ENCODE results near the gene CDC6.
A peak's percentile ranks its signal among the peaks of the same experiment; 100 is the strongest.

The CDC6 gene

DNA sequence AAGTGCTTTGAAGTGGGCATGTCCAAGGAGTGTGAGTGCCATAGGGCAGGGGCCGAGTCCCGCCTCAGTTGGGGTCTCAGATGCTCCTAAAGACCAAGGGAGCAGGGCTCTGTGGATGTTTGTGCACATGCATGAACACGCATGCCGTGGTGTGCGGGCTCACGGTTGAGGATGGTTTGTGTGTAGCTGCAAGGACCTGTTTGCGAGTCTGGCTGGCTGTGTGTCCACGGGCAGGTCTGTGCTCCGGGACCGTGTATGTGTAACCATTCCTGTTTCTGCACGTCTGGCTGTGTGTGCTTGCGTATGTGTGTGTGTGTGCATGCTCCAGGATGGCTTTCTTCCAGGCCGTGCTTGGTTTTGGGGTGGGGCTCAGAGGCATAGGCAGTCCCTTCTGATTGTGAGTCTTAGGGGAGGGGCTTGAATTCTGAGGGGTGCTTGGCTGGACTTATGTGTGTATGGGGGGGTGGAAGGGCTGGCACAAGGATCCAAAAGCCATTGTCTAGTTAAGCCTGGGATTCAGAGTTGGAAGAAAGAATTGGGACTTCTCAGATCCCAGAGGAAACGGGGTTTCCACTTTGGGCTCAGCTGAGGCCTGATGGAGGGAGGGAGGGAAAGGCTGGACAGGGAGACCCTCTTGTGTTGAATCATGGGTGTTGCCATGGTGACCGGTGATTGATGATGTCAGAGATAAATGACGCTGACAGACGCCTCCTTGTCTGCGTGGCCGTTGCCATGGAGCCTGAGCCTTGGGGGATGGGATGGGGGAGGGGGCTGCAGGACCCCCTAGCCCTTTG lies 62.4 kb downstream of the CDC6 start:
- DNase-seq = peak in 5 of 56 donors; percentile 13 to 64 (median 32)

DNA sequence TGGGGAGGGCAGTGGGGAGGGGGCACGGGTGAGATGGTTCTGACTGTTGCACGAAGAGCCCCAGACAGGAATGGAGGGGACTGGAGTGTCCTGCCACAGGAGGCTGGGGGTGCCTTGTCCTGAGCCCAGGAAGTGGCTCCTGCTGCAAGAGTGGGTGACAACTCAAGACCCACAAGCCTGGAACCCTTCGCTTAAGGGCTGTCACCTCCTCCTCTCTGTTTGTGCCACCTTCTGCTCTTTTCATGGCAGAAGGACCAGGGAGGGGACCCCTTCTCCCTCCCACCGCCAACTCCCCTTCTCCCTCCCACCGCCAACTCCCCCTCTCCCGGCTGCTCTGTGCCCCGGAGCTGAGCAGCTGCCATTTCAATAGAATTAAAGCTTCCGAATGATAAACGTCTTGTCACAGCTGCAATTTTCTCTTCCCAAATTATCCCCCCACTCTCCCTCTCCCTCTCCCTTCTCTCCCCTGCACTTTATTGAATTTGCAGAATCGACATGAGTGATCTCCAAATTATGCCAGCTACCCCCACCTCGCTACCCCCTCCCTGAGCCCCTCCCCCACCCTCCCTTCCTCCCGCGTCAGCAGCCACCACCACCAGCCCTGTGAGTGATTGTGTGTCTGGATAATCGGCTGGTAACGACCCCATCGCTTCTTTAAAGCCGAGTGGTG lies 63.1 kb downstream of the CDC6 start:
- DNase-seq = peak in 9 of 56 donors; percentile 22 to 51 (median 36)

DNA sequence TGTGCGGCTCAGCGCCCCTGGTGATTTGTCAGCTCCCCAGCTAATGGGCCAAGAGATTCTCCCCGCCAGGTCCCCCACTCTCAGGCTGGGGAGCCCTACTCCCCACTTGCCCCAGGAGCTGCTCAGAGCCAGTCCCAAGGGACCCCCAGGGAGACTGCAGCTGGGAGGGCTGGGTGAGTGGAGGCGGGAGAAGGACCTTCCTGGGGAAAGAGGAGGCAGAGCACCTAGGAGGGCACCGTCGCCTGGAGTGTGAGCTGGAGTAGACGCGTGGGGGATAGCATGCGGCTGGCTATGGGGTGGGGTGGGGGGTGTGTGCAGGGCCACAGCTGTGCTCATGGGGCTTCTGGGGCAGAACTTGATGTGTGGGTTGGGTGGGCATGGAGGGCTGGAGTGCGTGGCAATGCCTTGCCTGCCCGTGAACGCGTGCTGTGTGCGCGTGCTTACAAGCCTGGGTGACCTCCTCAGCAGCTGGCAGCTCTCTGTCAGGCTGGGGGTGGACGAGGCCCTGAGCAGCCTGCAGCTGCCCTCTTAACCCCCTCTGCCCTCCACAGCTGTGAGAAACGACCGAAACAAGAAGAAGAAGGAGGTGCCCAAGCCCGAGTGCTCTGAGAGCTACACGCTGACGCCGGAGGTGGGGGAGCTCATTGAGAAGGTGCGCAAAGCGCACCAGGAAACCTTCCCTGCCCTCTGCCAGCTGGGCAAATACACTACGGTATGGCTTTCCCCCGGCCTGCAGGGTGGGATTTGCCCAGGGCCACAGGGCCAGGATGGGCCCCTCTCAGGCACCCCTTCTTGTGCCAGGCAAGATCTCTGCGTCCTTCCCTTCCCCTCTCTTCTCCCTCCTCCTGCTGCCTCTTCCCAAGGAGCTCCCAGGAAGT lies 63.9 kb downstream of the CDC6 start:
- DNase-seq = peak in 1 of 56 donors; percentile 17

DNA sequence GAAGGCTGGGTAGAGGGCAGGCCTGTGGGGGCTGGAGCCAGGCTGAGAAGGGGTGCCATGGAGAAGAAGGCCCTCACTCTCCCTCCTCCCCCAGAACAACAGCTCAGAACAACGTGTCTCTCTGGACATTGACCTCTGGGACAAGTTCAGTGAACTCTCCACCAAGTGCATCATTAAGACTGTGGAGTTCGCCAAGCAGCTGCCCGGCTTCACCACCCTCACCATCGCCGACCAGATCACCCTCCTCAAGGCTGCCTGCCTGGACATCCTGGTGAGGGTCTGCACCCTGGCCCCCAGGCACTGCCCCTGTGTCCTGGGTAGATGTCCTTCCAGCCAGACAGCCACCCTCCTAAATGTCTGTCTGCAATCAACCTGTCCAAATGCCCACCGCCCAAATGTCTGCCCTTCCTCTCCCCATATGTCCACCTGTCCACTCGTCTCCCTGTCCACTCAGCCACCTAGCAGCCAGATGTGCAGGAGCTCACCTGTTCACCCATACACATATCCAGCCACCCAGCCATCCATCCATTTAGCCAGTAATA lies 64.6 kb downstream of the CDC6 start:
- no peak for DNase-seq

DNA sequence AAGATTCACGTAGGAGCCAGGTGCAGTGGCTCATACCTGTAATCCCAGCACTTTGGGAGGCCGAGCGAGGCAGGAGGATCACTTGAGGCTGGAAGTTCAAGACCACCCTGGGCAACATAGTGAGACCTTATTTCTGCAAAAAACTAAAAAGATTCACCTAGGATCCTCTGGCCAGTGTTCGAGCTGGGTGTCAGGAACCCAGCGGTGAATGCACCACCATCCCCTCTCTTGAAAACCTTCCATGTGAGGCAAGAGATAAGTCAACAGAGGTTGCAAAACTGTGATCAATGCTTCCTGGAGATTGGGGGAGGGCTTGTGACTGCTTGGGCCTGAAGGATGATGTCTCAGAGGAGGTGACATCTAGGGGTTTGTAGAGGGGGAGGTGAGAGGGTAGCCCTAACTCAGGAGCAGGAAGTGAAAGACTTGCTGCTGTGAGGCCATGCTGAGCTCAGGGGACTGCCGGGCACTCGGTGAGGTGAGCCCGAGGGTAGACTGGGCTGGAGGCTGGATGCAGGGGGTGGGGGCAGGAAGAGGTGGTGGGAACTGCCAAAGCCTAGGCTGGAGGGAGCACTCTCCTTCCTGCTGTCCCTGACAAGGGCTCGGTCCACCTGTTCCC lies 65.2 kb downstream of the CDC6 start:
- no peak for DNase-seq
